ENCODE measurements around the gene ZGLP1.

DNA sequence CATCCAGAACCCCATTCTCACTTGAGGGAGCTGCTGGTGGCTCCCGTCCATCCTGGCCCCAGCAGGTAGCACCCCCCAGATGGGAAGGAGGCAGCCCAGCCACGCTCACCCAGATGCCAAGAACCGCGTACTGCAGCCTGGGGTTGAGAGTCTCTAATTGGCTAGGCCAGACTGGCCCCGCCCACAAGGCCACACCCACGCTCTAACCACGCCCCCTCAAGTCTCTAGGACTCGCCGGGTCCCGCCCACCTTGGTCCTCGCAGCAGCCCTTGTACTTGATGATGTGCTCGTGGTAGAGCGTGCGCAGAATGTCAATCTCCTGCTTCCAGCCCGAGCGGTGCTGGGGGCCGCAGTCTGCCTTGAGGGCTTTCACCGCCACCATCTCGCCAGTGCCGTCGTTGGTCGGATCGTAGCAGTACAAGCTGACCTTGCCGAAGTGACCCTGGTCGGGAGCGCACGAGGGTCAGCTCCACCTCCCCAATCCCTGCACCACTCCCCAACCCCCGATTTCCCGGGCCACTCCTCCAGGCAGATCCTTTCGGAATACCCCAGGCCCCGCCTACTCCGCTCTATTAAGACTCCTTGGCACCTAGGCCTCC lies 44.3 kb upstream of the ZGLP1 start:
- no peak for TF ChIP-seq POLR2A (IDR thresholded peaks at IDR 0.05)
- TF ChIP-seq POLR2AphosphoS5 (IDR thresholded peaks at IDR 0.05) = no peak

Data from breast epithelium (tissue), 3 donors.